ENCODE data around the gene ROS1.

ROS1 gene

DNA sequence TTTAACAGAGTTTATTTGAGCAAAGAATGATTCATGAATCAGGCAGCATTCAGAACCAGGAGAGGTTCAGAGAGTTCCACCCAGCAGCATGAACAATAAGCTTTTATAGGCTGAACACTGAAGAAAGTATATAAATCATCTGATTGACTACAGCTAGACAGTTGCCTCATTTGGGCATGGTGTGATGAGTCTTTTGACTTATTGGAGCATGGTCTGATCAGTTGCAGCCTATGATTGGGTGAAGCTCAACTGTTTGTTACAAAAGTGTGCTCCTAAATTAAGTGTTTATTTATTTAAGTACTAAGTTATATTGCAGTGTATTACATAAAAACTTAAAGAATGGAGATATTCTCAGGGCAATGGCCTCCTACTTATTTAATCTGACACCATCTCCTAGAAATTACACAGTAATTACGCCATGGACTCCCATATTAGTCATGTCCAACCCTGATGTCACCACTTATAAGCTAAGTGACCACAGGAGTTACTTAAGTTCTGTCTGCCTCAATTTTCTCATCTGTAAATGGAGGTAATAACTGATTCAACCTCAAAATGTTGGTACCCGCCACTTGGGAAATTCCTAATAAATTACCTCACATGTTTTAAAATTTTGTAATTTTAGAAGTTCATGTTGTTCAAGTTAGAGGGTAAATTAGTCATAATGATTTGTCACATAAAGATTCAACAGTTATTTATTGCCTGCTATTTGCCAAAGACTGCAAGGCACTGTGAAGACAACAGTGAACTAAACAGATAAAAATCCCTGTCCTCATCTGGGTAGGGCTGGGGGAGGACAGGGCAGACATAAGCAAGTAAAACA is 15.2 kb upstream of the ROS1 start:
- peak; percentile 98 for DNase-seq

DNA sequence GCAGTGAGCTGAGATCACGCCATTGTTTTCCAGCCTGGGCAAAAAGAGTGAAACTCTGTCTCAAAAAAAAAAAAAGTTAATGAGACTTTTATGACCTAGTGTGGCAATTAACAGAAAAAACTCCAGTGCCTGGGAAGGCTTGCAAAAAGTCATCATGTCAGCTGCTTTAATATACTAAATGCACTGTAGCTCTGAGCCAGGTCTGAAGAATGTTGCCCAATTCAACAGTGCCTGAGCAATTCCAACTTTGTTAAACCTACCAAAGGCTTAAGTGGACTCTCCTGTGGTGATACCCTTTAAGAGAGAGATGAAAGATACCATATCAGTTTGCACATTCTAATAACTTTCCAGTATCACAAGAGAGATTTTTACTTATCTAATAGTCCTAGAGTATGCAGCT is 6.5 kb upstream of the ROS1 start:
- DNase-seq, result no peak

- DNase-seq, result no peak
Observed at GRCh38 chr6:117423754-117424153, 2.0 kb downstream of the ROS1 start.

DNA sequence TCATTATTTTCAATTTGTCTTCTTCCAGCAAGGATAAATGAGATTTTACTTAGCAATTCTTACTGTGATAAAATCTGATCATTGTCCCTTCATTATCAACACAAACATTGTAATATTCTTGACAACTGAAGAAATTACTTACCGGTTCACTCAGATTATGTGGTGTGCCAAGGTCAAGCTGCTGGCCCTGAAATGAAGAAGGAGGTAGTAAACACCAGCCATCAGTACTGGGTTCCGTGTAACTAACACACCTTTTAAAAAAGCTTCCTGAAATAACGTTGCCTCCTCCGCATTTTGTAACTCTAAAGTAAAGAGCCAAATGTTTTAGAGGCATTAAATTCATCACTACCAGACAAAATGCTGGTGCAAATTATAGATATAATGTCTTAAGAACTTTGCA is 7.4 kb downstream of the ROS1 start:
- DNase-seq, result no peak

DNA sequence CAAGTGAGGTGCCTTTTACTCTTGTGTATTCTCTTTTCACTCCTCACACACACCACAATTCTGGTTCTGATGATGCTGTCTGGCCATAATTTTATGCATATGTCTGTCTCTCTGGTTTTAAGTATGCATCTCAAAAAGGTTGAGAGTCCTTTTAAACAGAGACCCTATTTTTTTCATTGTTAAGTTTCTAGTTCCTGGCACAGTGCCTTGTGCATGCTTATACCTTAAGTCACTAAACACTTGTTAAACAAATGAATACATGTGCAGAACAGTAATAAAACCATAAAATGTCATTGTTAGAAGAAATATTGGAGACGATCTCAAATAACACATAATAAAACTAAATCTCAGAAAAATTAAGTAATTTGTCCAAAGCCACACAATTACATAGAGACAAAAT is 7.9 kb downstream of the ROS1 start:
- no peak for DNase-seq

DNA sequence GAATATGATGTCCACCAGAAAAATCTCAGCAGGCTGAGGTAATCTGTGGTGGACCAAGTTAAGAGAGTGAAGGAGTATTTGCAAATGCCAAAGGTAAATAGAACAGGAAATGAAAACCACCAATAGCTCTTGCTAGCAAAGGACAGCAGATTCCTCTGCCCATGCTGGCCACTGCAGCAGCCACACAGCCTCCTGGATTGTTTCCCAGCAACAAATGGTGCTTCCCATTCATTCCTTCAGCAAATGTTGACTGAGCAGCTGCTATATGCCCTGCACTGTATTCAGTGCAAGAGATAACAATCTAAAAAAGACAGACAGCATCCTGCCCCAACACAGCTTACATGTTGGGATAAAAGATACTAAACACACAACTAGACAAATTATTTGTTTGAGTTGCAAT is 11.0 kb downstream of the ROS1 start:
- peak; percentile 57 for DNase-seq

GRCh38 chr6:117411474-117411873 is 14.3 kb downstream of the ROS1 start:
- no peak for DNase-seq

- no peak for DNase-seq
Observed at GRCh38 chr6:117409863-117410262, 15.9 kb downstream of the ROS1 start.

GRCh38 chr6:117409420-117409819 is 16.3 kb downstream of the ROS1 start:
- DNase-seq, result no peak

GRCh38 chr6:117404548-117404947 is 21.2 kb downstream of the ROS1 start:
- peak; percentile 20 for DNase-seq

- no peak for DNase-seq
Observed at GRCh38 chr6:117401799-117402198, 23.9 kb downstream of the ROS1 start.

- DNase-seq, result peak; percentile 17
Observed at GRCh38 chr6:117399924-117400323, 25.8 kb downstream of the ROS1 start.

GRCh38 chr6:117399126-117399525 is 26.6 kb downstream of the ROS1 start:
- no peak for DNase-seq

- DNase-seq, result peak; percentile 34
Observed at GRCh38 chr6:117397536-117398227, 28.1 kb downstream of the ROS1 start.

DNA sequence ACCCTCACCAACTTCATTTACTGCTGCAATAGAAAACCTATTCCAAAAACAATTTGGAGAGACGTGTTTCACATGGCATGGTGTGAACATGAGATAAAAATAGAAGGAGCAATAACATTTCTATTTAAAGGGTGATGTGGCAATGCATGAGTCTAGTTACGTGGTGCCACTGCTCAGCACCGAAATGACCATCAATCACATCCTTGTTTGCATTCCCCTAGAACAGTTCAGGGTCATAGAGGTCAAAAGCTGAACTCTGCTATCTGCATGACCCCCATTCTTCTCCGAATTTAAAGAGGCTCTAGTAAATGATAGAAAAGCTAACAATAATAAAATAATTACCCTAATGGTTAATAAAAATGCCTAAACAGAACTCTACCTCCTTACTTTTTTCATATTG is 29.5 kb downstream of the ROS1 start:
- DNase-seq, result no peak

DNA sequence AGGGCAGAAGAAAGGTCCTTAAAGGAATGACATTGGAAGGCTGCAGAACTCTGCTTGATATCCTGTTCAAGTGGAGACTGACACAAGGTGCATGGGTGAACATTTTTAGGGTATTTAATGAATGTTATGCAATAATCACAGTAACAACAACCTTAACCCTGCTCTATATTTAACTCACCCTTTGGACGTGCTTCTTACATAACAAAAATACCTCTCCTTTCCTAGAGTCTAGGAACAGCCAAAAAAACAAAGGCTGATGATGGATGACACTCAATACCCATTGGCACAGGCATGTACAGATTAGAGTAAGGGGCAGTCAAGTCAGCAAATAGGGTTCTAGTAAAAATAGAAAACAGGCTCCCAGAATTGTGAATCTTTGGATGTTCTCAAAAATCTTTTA is 30.6 kb downstream of the ROS1 start:
- no peak for DNase-seq

GRCh38 chr6:117393045-117393444 is 32.7 kb downstream of the ROS1 start:
- peak; percentile 30 for DNase-seq

GRCh38 chr6:117391874-117392583 is 33.7 kb downstream of the ROS1 start:
- DNase-seq, result no peak

DNA sequence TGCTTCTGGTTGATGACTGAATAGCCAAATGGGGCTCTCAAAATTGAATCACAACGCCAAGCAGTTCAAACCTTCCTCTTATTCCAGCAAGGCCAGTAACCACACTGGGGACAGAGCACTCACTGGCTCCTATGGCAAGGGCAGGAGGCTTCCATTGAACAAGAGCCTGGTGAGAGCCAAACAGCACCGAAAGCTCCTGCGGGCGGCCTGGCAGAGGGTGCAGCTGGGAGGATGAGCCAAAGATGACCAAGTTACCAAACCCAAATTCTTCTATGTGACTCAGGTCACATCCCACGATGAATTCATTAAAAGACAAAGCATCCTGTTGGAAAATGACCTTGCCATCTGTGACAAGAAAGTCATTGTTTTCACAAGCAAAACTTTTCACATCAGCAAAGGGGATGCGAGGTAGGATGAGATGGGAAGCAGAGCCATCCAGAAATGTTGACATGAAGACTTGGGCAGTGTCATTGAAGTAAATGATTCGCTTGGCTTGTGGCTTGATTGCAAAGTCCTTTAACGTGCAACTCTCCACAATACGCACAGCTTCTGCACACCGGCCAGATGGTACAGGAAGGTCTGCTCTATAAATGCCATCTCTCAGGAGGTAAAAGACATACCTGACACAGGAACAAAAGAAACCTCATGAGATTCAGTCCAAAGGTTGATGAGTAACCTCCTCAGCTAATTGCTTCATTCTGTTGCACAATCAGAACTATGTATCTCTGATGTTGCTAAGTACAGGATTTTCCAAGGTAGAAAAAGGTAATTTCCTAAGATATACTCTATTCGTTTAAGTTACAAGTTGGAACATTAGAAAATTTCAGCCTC is 36.3 kb downstream of the ROS1 start:
- DNase-seq, result peak; percentile 6

DNA sequence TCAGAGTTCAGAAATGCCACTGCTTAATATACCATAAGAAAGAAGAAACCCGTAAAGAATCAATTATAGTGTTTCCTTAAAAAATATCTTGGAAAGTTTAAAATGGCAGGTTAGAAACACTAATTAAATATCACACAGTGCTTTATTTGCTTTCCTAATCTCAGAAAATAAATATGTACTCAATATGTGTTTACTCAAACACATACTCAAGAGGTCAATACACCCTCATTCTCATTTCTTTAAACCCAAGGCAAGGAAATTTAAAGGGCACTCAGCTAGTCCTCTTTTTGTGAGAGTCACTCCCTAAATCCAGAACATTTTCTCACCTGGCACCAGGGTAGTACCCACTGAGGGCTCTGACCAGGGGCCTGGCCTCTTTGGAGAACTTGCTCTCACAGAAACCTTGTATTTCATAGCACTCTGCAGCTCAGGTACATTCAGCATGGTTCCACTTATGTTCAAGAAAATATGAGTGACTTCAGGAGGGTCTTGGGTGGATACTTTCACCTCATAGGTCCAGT is 38.2 kb downstream of the ROS1 start:
- no peak for DNase-seq

- no peak for DNase-seq
Observed at GRCh38 chr6:117384659-117385058, 41.1 kb downstream of the ROS1 start.

- no peak for DNase-seq
Observed at GRCh38 chr6:117381749-117382148, 44.0 kb downstream of the ROS1 start.

GRCh38 chr6:117380298-117380697 is 45.4 kb downstream of the ROS1 start:
- DNase-seq, result no peak
